SK-N-SH (cell line): ENCODE measurements around the gene PTPRD. TPM values are rescaled to one million over a fixed set of nuclear protein-coding genes. Genes with fewer than 3 reads are reported as not detected.

Experiments
- CTCF ChIA-PET: fragments of 300-600, 350-600 bp; formaldehyde crosslinking; extraction: SDS; loops from one replicate; lab custom pipeline; 2021; lab: Yijun Ruan, JAX
- POLR2A ChIA-PET: fragments of 350-600 bp; sonication (Branson Sonifier 250); formaldehyde crosslinking; extraction: SDS; loops from one replicate; lab custom pipeline; 2020; ENCODE audit warnings: antibody characterized with exemption, inconsistent platforms; lab: Yijun Ruan, JAX
- DNase-seq: peaks from one replicate; pipeline ENCODE4 v3.0.0; 2012
- H2AFZ ChIP-seq: fragments of 200-600 bp; sonication (generic); 2 replicates; pipeline ENCODE4 v1.8.1; 2016; ENCODE audit warnings: antibody characterized with exemption, mild to moderate bottlenecking, low read depth
- H3F3A ChIP-seq: fragments of 200-600 bp; sonication (generic); replicated peaks from 2 replicates; pipeline ENCODE3; 2016; ENCODE audit warnings: antibody characterized with exemption, mild to moderate bottlenecking; ENCODE audit not compliant: insufficient read depth
- H3K27ac ChIP-seq, 2 experiments: fragments of 200-500 bp in 1 of 2; fragments of 200-600 bp in 1 of 2; sonication (Bioruptor generic) in 1 of 2; sonication (generic), shearing (Covaris generic) in 1 of 2; 2 replicates each; pipeline versions ENCODE4 v1.5.1 to v1.6.1; 2014 to 2016; ENCODE audit warnings: low read depth in 2 of 2, inconsistent platforms in 1 of 2, low read length in 1 of 2, mild to moderate bottlenecking in 1 of 2, mixed read lengths in 1 of 2
- H3K27me3 ChIP-seq: fragments of 200-600 bp; sonication (generic), shearing (Covaris generic); 2 replicates; pipeline ENCODE4 v1.6.1; 2016; ENCODE audit warnings: mixed run types; ENCODE audit not compliant: insufficient read depth
- H3K36me3 ChIP-seq, 2 experiments: fragments of 200-500 bp in 1 of 2; fragments of 200-600 bp in 1 of 2; sonication (Bioruptor generic) in 1 of 2; sonication (generic) in 1 of 2; replicated peaks in 1 of 2; 2 replicates each; pipeline versions ENCODE3 to v1.5.1; 2014 to 2016; ENCODE audit warnings: low read length in 1 of 2, mild to moderate bottlenecking in 1 of 2; ENCODE audit not compliant: insufficient read depth in 2 of 2, control insufficient read depth in 1 of 2
- H3K4me1 ChIP-seq, 2 experiments: fragments of 200-500 bp in 1 of 2; fragments of 200-600 bp in 1 of 2; sonication (Bioruptor generic) in 1 of 2; sonication (generic), shearing (Covaris generic) in 1 of 2; 2 replicates each; pipeline versions ENCODE4 v1.5.1 to v1.6.1; 2014 to 2016; ENCODE audit warnings: low read depth in 1 of 2, low read length in 1 of 2, mixed run types in 1 of 2; ENCODE audit not compliant: insufficient read depth in 2 of 2, control insufficient read depth in 1 of 2
- H3K4me2 ChIP-seq: fragments of 200-600 bp; sonication (generic), shearing (Covaris generic); 2 replicates; pipeline ENCODE4 v1.6.1; 2017; ENCODE audit warnings: mixed run types
- H3K4me3 ChIP-seq, 2 experiments: fragments of 200-500 bp in 1 of 2; fragments of 200-600 bp in 1 of 2; sonication (Bioruptor generic) in 1 of 2; sonication (generic), shearing (Covaris generic) in 1 of 2; 2 replicates each; pipeline versions ENCODE4 v1.5.1 to v1.8.1; 2014 to 2016; ENCODE audit warnings: low read depth in 2 of 2, inconsistent platforms in 1 of 2, low read length in 1 of 2, mild to moderate bottlenecking in 1 of 2, mixed read lengths in 1 of 2, moderate library complexity in 1 of 2
- H3K79me2 ChIP-seq: fragments of 200-600 bp; sonication (generic); 2 replicates; pipeline ENCODE4 v1.8.1; 2017; ENCODE audit warnings: mild to moderate bottlenecking; ENCODE audit not compliant: insufficient read depth
- H3K9ac ChIP-seq: fragments of 200-600 bp; sonication (generic); 2 replicates; pipeline ENCODE4 v1.6.1; 2017; ENCODE audit warnings: mixed run types
- H3K9me2 ChIP-seq: fragments of 200-600 bp; sonication (generic); 2 replicates; pipeline ENCODE4 v1.6.1; 2017; ENCODE audit warnings: mixed run types
- H3K9me3 ChIP-seq: fragments of 200-600 bp; sonication (generic); 2 replicates; pipeline ENCODE4 v1.6.1; 2017; ENCODE audit warnings: mixed run types, mild to moderate bottlenecking, moderate library complexity
- H4K20me1 ChIP-seq: fragments of 200-600 bp; sonication (generic); 2 replicates; pipeline ENCODE4 v1.6.1; 2017; ENCODE audit warnings: mild to moderate bottlenecking, mixed run types; ENCODE audit not compliant: insufficient read depth
- CHD2 ChIP-seq: fragments of 150-350 bp; IDR thresholded peaks from 2 replicates; pipeline ENCODE4 v1.6.1; 2018; ENCODE audit warnings: low read length; ENCODE audit not compliant: partially characterized antibody
- ELF1 ChIP-seq: IDR thresholded peaks from 2 replicates; pipeline ENCODE4 v1.4.0; 2012
- FOSL2 ChIP-seq: IDR thresholded peaks from 2 replicates; pipeline ENCODE4 v1.4.0; 2012; ENCODE audit warnings: low read depth, mild to moderate bottlenecking, moderate library complexity, borderline replicate concordance
- FOXM1 ChIP-seq: IDR thresholded peaks from 2 replicates; pipeline ENCODE4 v1.4.0; 2012; ENCODE audit warnings: low read depth, mild to moderate bottlenecking
- GATA2 ChIP-seq: sonication (generic); formaldehyde crosslinking; IDR thresholded peaks from 2 replicates; pipeline ENCODE4 v1.5.0; 2020; ENCODE audit warnings: mild to moderate bottlenecking, missing genetic modification reagents
- IRF3 ChIP-seq: fragments of 150-350 bp; IDR thresholded peaks from 2 replicates; pipeline ENCODE4 v1.6.1; 2016; ENCODE audit warnings: mild to moderate bottlenecking, low read depth, low read length
- JUND ChIP-seq: IDR thresholded peaks from 2 replicates; pipeline ENCODE4 v1.4.0; 2012
- MEF2A ChIP-seq: IDR thresholded peaks from 2 replicates; pipeline ENCODE4 v1.4.0; 2012; ENCODE audit warnings: low read depth, borderline replicate concordance
- MXI1 ChIP-seq: IDR thresholded peaks from 2 replicates; pipeline ENCODE4 v1.6.1; 2012; ENCODE audit warnings: mild to moderate bottlenecking, low read depth, low read length, improper control_type of control experiment
- NRF1 ChIP-seq: IDR thresholded peaks from 2 replicates; pipeline ENCODE4 v1.6.1; 2012; ENCODE audit warnings: low read depth, mild to moderate bottlenecking, low read length
- POLR2AphosphoS5 ChIP-seq: IDR thresholded peaks from 2 replicates; pipeline ENCODE4 v1.6.1; 2012; ENCODE audit warnings: low read depth, low read length
- RCOR1 ChIP-seq: fragments of 150-350 bp; IDR thresholded peaks from 2 replicates; pipeline ENCODE4 v1.6.1; 2017; ENCODE audit warnings: antibody characterized with exemption, low read length
- REST ChIP-seq: IDR thresholded peaks from 2 replicates; pipeline ENCODE4 v1.6.1; 2012; ENCODE audit warnings: mild to moderate bottlenecking, low read depth, low read length, moderate library complexity
- SIN3A ChIP-seq: IDR thresholded peaks from 2 replicates; pipeline ENCODE4 v1.6.1; 2012; ENCODE audit warnings: low read depth, mild to moderate bottlenecking, low read length, moderate library complexity, borderline replicate concordance
- SMC3 ChIP-seq: IDR thresholded peaks from 2 replicates; pipeline ENCODE4 v1.6.1; 2012; ENCODE audit warnings: low read depth, low read length, improper control_type of control experiment
- TAF1 ChIP-seq: IDR thresholded peaks from 2 replicates; pipeline ENCODE4 v1.6.1; 2012; ENCODE audit warnings: low read depth, mild to moderate bottlenecking, low read length, moderate library complexity, borderline replicate concordance
- TCF12 ChIP-seq: IDR thresholded peaks from 2 replicates; pipeline ENCODE4 v1.4.0; 2012
- WGBS: methylation state at CpG from one replicate; pipeline ENCODE4 v1.1.6; 2017; ENCODE audit warnings: low lambda C conversion rate; 5-methylcytosine and 5-hydroxymethylcytosine counted together
- polyA plus RNA-seq, 3 experiments: library from polyadenylated mRNA; depleted of rRNA; stranded (reverse); fragments of >200 nt; gene quantifications; 2 replicates each; pipeline ENCODE4 v1.2.3, GENCODE V29; 2012

Gene PTPRD
- polyA plus RNA-seq, 1 of the 3 experiments (the other 2 are of a cell fraction) = 0.15 TPM

- peak; percentile 11 for DNase-seq
- H3K27me3 ChIP-seq = no peaks in the 10 kb centered on the region
- H3K36me3 ChIP-seq = no peaks in the 10 kb centered on the region
- H3K9me3 ChIP-seq = no peaks in the 10 kb centered on the region
- CTCF ChIA-PET = interaction anchor here (1.0 to 1.9 kb wide), 2 partner anchors 20 to 25 kb away, joined by 4 to 5 read pairs; no protein-coding TSS in a partner anchor
- no peaks in the 10 kb centered on the region for H3K79me2 ChIP-seq
- TF ChIP-seq SMC3 (no peak), GATA2 (peak; percentile 27; the same call in 1 of the 2 replicates)
- TF ChIP-seq, all 33 proteins: peak for 1
- H3K9me2 ChIP-seq = no peaks in the 10 kb centered on the region
- POLR2A ChIA-PET = no interaction called here
- no peak overlapping the region for H3K9ac ChIP-seq
- H3K4me1 ChIP-seq = no peaks in the 10 kb centered on the region; a peak in 2 of 4 replicates
- no peak overlapping the region; a peak in 1 of 4 replicates for H3K27ac ChIP-seq
- H3K4me2 ChIP-seq = no peak overlapping the region
- no peak overlapping the region for H3K4me3 ChIP-seq
- WGBS = 4% methylated on average over 2 of the region's 2 CpGs
- no peak overlapping the region for H2AFZ ChIP-seq
- H4K20me1 ChIP-seq = no peaks in the 10 kb centered on the region
- H3F3A ChIP-seq = no peaks in the 10 kb centered on the region
These were observed 848.0 kb downstream of the PTPRD start for GRCh38 chr9:9764821-9765220.

- Histone ChIP-seq H3K9me2 (no peaks in the 10 kb centered on the region), H4K20me1 (no peaks in the 10 kb centered on the region), H3K27ac (no peak overlapping the region), H3K9me3 (no peaks in the 10 kb centered on the region), H3K27me3 (no peaks in the 10 kb centered on the region), H3K4me1 (no peaks in the 10 kb centered on the region), H2AFZ (no peak overlapping the region), H3F3A (no peaks in the 10 kb centered on the region), H3K79me2 (no peaks in the 10 kb centered on the region; the same call in 1 of the 2 replicates), H3K9ac (no peak overlapping the region), H3K4me2 (no peak overlapping the region), H3K36me3 (no peaks in the 10 kb centered on the region), H3K4me3 (no peak overlapping the region)
- WGBS = 38% methylated on average over 4 of the region's 4 CpGs
- no peak for TF ChIP-seq MEF2A
- no peak for TF ChIP-seq POLR2AphosphoS5
- no peak for TF ChIP-seq REST
- no peak for TF ChIP-seq IRF3
- TF ChIP-seq SMC3 = no peak
- TF ChIP-seq GATA2 = no peak
- no peak for TF ChIP-seq SIN3A
- no peak for TF ChIP-seq FOXM1
- no peak for TF ChIP-seq ELF1
- TF ChIP-seq TCF12 = no peak
- no peak for TF ChIP-seq MXI1
- no peak for TF ChIP-seq NRF1
- TF ChIP-seq TAF1 = no peak
- TF ChIP-seq FOSL2 = no peak
- TF ChIP-seq JUND = no peak
- TF ChIP-seq CHD2 = no peak
- TF ChIP-seq RCOR1 = no peak
- ChIA-PET POLR2A (no interaction called here), CTCF (interaction anchor here (1.5 kb wide), 1 partner anchor 36 kb away, joined by 4 read pairs; no protein-coding TSS in a partner anchor)
- DNase-seq = no peak
These were observed 858.6 kb downstream of the PTPRD start for GRCh38 chr9:9754186-9754585.
